MCF 10A (cell line): ENCODE measurements around the gene MINDY2. TPM values are rescaled to one million over a fixed set of nuclear protein-coding genes. Genes with fewer than 3 reads are reported as not detected.
"Not testable (repeated sequence)": the region's sequence is repeated elsewhere in the genome, so short reads cannot be mapped to it uniquely, and the experiment has no call there.

Experiments used
- BruUV-seq: library from RNA; stranded (reverse); fragments of 400-500 nt; replicated peaks from 2 replicates; lab custom pipeline; 2021; lab: Mats Ljungman, UMichigan
- CTCF ChIA-PET: fragments of 300-600 bp; sonication (Branson Sonifier 250); formaldehyde crosslinking; extraction: SDS; loops from one replicate; lab custom pipeline; 2021; ENCODE audit warnings: antibody characterized with exemption, inconsistent platforms; lab: Yijun Ruan, JAX
- POLR2A ChIA-PET: fragments of 300-600, 350-650 bp; sonication (Branson Sonifier 250); formaldehyde crosslinking; extraction: SDS; loops from one replicate; lab custom pipeline; 2020; ENCODE audit warnings: antibody characterized with exemption, inconsistent platforms; lab: Yijun Ruan, JAX
- DNase-seq: peaks from one replicate; pipeline ENCODE4 v3.0.0-alpha.2; 2018; ENCODE audit not compliant: unreplicated experiment
- H3K27ac Mint-ChIP-seq: one replicate; pipeline ENCODE4 v1.8.0; 2022; ENCODE audit warnings: mild to moderate bottlenecking, low read depth, mixed read lengths; ENCODE audit not compliant: unreplicated experiment
- H3K27me3 Mint-ChIP-seq: one replicate; pipeline ENCODE4 v1.8.0; 2022; ENCODE audit warnings: mixed read lengths; ENCODE audit not compliant: insufficient read depth, unreplicated experiment
- H3K36me3 Mint-ChIP-seq: one replicate; pipeline ENCODE4 v1.8.0; 2022; ENCODE audit warnings: mild to moderate bottlenecking, moderate library complexity, mixed read lengths; ENCODE audit not compliant: insufficient read depth, unreplicated experiment
- H3K4me1 Mint-ChIP-seq: one replicate; pipeline ENCODE4 v1.8.0; 2022; ENCODE audit warnings: mixed read lengths; ENCODE audit not compliant: insufficient read depth, unreplicated experiment
- H3K4me3 Mint-ChIP-seq: one replicate; pipeline ENCODE4 v1.8.0; 2022; ENCODE audit warnings: mild to moderate bottlenecking, moderate library complexity, mixed read lengths; ENCODE audit not compliant: unreplicated experiment
- H3K9me3 Mint-ChIP-seq: one replicate; pipeline ENCODE4 v1.8.0; 2022; ENCODE audit warnings: mixed read lengths; ENCODE audit not compliant: unreplicated experiment
- intact Hi-C: fragments of 100-400 bp; cut with micrococcal nuclease; formaldehyde crosslinking; loops from 2 replicates; pipeline ENCODE4 v1.14.1; 2022
- total RNA-seq: library from RNA; stranded (reverse); gene quantifications from 2 replicates; pipeline ENCODE4 v1.2.3, GENCODE V29; 2022
- TF ChIP-seq, protein P1 (sequence below): fragments of 200-600 bp; IDR thresholded peaks from one replicate; pipeline ENCODE4 v1.8.0; 2022; ENCODE audit warnings: antibody characterized with exemption, mild to moderate bottlenecking; ENCODE audit not compliant: unreplicated experiment

MINDY2 gene
- total RNA-seq, 1 experiment from 2014 or later, result 21.9 TPM

DNA sequence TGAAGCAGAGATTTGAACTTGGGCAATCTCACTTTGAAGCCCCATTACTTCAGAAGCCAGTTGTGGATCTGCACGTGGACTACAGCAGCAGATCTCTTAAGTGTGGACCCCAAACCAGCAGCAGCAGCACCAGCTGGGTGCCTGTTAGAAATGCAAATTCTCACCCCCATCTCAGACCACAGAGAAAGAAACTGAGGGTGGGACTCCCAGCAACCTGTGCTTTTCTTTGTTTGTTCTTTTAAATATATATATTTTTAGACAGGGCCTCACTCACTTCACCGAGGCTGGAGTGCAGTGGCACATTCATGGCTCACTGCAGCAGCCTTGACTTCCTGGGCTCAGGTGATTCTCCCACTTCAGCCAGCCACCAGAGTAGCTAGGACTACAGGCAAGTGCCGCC lies 109.2 kb downstream of the MINDY2 start:
- ChIA-PET POLR2A (interaction anchor here (0.7 to 1.6 kb wide), 2 partner anchors 10 to 48 kb away, joined by 4 to 9 read pairs; no protein-coding TSS in a partner anchor), CTCF (interaction anchor here (0.7 kb wide), 1 partner anchor 83 kb away, joined by 3 read pairs; no protein-coding TSS in a partner anchor)
- TF ChIP-seq, protein P1, sequence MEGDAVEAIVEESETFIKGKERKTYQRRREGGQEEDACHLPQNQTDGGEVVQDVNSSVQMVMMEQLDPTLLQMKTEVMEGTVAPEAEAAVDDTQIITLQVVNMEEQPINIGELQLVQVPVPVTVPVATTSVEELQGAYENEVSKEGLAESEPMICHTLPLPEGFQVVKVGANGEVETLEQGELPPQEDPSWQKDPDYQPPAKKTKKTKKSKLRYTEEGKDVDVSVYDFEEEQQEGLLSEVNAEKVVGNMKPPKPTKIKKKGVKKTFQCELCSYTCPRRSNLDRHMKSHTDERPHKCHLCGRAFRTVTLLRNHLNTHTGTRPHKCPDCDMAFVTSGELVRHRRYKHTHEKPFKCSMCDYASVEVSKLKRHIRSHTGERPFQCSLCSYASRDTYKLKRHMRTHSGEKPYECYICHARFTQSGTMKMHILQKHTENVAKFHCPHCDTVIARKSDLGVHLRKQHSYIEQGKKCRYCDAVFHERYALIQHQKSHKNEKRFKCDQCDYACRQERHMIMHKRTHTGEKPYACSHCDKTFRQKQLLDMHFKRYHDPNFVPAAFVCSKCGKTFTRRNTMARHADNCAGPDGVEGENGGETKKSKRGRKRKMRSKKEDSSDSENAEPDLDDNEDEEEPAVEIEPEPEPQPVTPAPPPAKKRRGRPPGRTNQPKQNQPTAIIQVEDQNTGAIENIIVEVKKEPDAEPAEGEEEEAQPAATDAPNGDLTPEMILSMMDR, result no peak
- Mint-ChIP-seq H3K36me3 (peaks cover 95% of the 10 kb centered on the region), H3K4me3 (no peak overlapping the region), H3K27me3 (no peaks in the 10 kb centered on the region), H3K27ac (no peak overlapping the region), H3K9me3 (no peaks in the 10 kb centered on the region), H3K4me1 (peaks cover 16% of the 10 kb centered on the region)
- no TSS peak for BruUV-seq
- intact Hi-C loops, result no loop called here
- no peak for DNase-seq

DNA sequence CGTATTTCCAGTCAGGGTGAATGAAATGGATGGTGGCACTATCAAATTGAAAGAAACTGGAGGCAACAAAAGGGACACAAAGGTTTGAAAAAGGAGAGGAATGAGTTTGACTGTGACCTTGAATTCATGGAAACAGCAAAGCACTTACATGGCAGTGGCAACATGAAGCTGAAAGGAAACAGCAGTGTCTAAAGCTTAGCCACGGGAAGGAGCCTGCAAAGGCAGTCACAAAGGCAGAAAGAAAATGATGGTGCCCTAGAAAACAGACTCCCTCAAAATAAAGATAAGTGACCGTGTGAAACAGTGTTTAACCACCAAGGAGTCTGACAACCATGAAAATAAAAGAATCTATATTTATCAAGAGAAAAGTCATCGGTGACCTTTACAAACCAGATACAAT lies 111.1 kb downstream of the MINDY2 start:
- intact Hi-C loops, result no loop called here
- Mint-ChIP-seq H3K27ac (no peak overlapping the region), H3K4me3 (no peak overlapping the region), H3K27me3 (no peaks in the 10 kb centered on the region), H3K9me3 (no peaks in the 10 kb centered on the region), H3K36me3 (peaks cover 100% of the 10 kb centered on the region), H3K4me1 (no peaks in the 10 kb centered on the region)
- ChIA-PET CTCF (no interaction called here), POLR2A (interaction anchor here (1.2 kb wide), 1 partner anchor 31 kb away, joined by 3 read pairs; no protein-coding TSS in a partner anchor)
- no TSS peak for BruUV-seq
- TF ChIP-seq, protein P1, result no peak
- DNase-seq, result no peak

DNA sequence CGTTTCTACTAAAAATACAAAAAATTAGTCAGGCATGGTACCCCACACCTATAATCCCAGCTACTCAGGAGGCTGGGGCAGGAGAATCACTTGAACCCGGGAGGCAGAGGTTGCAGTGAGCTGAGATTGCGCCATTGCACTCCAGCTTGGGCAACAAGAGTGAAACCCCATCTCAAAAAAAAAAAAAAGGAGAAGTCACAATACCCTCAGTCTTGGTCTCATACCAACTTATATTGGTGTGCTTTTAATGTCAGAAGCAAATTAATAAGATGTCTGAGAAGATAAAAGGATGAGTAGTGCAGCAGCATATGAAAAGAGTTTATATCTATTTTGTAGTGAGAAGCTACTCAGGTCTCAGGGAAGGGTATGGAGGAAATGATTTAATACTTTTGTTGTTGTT lies 112.8 kb downstream of the MINDY2 start:
- H3K4me3 Mint-ChIP-seq, DNase-seq, H3K4me1 Mint-ChIP-seq, H3K9me3 Mint-ChIP-seq, H3K27ac Mint-ChIP-seq, intact Hi-C loops, BruUV-seq, H3K27me3 Mint-ChIP-seq: not testable (repeated sequence)
- ChIA-PET CTCF (interaction anchor here (0.6 to 1.3 kb wide), 4 partner anchors 10 to 1753 kb away, joined by 3 to 4 read pairs (median 4); no protein-coding TSS in a partner anchor), POLR2A (interaction anchor here (0.5 to 0.7 kb wide), 2 partner anchors 13 to 344 kb away, joined by 3 read pairs; no protein-coding TSS in a partner anchor)
- peaks cover 100% of the 10 kb centered on the region for H3K36me3 Mint-ChIP-seq

DNA sequence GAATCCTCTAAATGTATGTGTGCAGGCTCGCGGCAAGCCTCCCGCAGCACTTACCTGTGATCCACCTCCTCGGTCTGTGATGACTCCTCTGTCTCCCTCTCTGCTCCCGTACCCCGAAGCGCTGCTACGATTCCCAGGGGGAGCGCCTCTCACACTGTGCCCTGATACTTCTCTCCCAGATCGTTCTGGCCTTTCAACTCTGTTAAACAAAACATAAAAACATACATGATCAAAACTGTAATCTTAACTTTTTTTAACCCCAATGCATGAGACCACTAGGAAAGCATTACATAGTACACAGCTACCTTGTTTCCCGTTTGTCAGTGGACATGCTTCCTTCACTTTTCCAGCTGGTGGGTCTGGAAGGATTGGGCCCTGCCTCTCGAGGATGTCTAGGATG lies 115.8 kb downstream of the MINDY2 start:
- no peak for DNase-seq
- ChIA-PET CTCF (interaction anchor here (0.5 to 0.9 kb wide), 3 partner anchors 56 to 660 kb away, joined by 3 to 7 read pairs (median 3); no protein-coding TSS in a partner anchor), POLR2A (interaction anchor here (2.3 kb wide), 1 partner anchor 10 kb away, joined by 5 read pairs; no protein-coding TSS in a partner anchor)
- TF ChIP-seq, protein P1, result no peak
- Mint-ChIP-seq H3K27me3 (no peaks in the 10 kb centered on the region), H3K9me3 (no peaks in the 10 kb centered on the region), H3K36me3 (peaks cover 96% of the 10 kb centered on the region), H3K27ac (peak overlapping the region; percentile 17), H3K4me3 (no peak overlapping the region), H3K4me1 (no peaks in the 10 kb centered on the region)
- intact Hi-C loops, result no loop called here
- BruUV-seq, result no TSS peak
